Suprapubic skin (tissue), 4 donors: ENCODE data around the gene OPHN1. TPM values are rescaled to one million over a fixed set of nuclear protein-coding genes. Genes with fewer than 3 reads are reported as not detected.
A peak's percentile ranks its signal among the peaks of the same experiment; 100 is the strongest.

Experiments used
- DNase-seq, 2 donors: peaks; one replicate each; pipeline ENCODE4 v3.0.0-alpha.2; 2019; ENCODE audit warnings: low spot score in 2 of 2
- H3K27ac ChIP-seq: fragments of 200-600 bp; sonication (generic); one replicate; pipeline ENCODE4 v1.5.1; 2019
- H3K27me3 ChIP-seq: fragments of 200-600 bp; sonication (generic); one replicate; pipeline ENCODE4 v1.5.1; 2019
- H3K36me3 ChIP-seq: fragments of 200-600 bp; sonication (generic); one replicate; pipeline ENCODE4 v1.5.1; 2019
- H3K4me1 ChIP-seq: fragments of 200-600 bp; sonication (generic); one replicate; pipeline ENCODE4 v1.5.1; 2019
- H3K4me3 ChIP-seq: fragments of 200-600 bp; sonication (generic); one replicate; pipeline ENCODE4 v1.5.1; 2019; ENCODE audit warnings: mild to moderate bottlenecking
- H3K9me3 ChIP-seq: fragments of 200-600 bp; sonication (generic); one replicate; pipeline ENCODE4 v1.5.1; 2019
- EP300 ChIP-seq: sonication (generic); formaldehyde crosslinking; IDR thresholded peaks from one replicate; pipeline ENCODE4 v1.6.1; 2017; ENCODE audit warnings: antibody characterized with exemption
- POLR2A ChIP-seq, 2 donors: fragments of 450-650 bp; IDR thresholded peaks; one replicate each; pipeline ENCODE4 v1.6.1; 2017; ENCODE audit warnings: antibody characterized with exemption in 2 of 2, mild to moderate bottlenecking in 2 of 2, moderate library complexity in 2 of 2
- POLR2AphosphoS5 ChIP-seq, 3 donors: sonication (generic); formaldehyde crosslinking; IDR thresholded peaks; one replicate each; pipeline ENCODE4 v1.6.1; 2017; ENCODE audit warnings: antibody characterized with exemption in 3 of 3
- WGBS: methylation state at CpG from one replicate; pipeline ENCODE4 v1.1.5; 2018; 5-methylcytosine and 5-hydroxymethylcytosine counted together
- total RNA-seq, 4 donors: library from RNA; depleted of rRNA; stranded (reverse); fragments of >200 nt; gene quantifications; one replicate each; pipeline ENCODE4 v1.1.0, GENCODE V29; 2016
- TF ChIP-seq, protein P1 (sequence below), 2 donors: fragments of 200-600 bp in 1 of 2; fragments of 450-650 bp in 1 of 2; sonication (generic) in 1 of 2; IDR thresholded peaks; one replicate each; pipeline ENCODE4 v1.5.1; 2016 to 2019; ENCODE audit warnings: antibody characterized with exemption in 2 of 2, mild to moderate bottlenecking in 1 of 2, moderate library complexity in 1 of 2

OPHN1 gene
- total RNA-seq, 4 donors from 2014 or later: 4.5 to 16.0 (median 8.4) TPM

DNA sequence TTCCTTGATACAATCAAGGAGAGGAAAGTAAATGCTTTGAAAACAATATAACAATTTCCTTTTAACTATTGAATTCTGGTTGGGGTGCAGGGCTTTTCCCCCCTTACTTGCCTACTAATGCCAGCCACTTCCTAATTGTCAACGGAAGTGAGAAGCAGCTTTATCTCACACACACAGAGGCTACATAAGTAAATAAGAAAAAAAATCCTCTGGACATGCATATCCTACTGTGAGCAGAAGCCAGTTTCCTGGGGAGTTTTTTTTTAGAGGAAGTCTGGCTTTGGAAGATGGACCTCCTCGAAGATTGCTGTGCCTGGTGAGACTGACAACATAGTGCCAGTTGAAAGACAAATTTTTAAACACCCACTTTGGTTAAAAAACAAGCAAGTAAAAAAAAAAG, 180.6 kb downstream of the OPHN1 start:
- no peak overlapping the region for H3K4me3 ChIP-seq
- 46% methylated on average over 2 of the region's 2 CpGs for WGBS
- TF ChIP-seq EP300 (no peak), POLR2AphosphoS5 (IDR thresholded peaks at IDR 0.05) (no peak), POLR2A (IDR thresholded peaks at IDR 0.05) (no peak)
- TF ChIP-seq, protein P1, sequence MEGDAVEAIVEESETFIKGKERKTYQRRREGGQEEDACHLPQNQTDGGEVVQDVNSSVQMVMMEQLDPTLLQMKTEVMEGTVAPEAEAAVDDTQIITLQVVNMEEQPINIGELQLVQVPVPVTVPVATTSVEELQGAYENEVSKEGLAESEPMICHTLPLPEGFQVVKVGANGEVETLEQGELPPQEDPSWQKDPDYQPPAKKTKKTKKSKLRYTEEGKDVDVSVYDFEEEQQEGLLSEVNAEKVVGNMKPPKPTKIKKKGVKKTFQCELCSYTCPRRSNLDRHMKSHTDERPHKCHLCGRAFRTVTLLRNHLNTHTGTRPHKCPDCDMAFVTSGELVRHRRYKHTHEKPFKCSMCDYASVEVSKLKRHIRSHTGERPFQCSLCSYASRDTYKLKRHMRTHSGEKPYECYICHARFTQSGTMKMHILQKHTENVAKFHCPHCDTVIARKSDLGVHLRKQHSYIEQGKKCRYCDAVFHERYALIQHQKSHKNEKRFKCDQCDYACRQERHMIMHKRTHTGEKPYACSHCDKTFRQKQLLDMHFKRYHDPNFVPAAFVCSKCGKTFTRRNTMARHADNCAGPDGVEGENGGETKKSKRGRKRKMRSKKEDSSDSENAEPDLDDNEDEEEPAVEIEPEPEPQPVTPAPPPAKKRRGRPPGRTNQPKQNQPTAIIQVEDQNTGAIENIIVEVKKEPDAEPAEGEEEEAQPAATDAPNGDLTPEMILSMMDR (IDR thresholded peaks at IDR 0.05): no peak

DNA sequence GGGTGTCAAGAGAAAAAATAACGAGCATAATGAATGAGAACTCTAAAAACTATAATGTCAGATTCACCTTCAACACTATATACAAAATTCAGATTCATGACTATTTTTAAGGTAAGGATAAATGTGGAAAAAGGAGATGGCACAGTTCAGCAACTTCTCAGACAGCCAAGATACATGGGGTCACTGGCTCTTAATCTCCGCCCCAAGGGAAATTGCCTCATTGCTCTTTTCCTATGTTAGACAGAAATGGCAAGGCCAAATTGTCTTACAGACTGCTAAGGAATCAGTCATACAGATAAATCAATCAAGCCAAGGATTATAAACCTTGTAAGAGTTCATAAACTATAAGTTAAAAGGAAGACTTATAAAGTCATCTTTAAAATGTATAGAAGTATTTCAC, 183.4 kb downstream of the OPHN1 start:
- no peak for TF ChIP-seq EP300
- TF ChIP-seq POLR2A (IDR thresholded peaks at IDR 0.05): no peak
- no peak for TF ChIP-seq POLR2AphosphoS5 (IDR thresholded peaks at IDR 0.05)
- TF ChIP-seq, protein P1 (IDR thresholded peaks at IDR 0.05): no peak
- Histone ChIP-seq H3K9me3 (no peaks in the 10 kb centered on the region), H3K27ac (no peak overlapping the region), H3K27me3 (no peaks in the 10 kb centered on the region), H3K4me1 (peaks cover 6% of the 10 kb centered on the region), H3K36me3 (no peaks in the 10 kb centered on the region), H3K4me3 (no peak overlapping the region)
- 75% methylated on average over 2 of the region's 2 CpGs for WGBS
- DNase-seq: no peak

More for the DNA sequence above, 180.6 kb downstream of the OPHN1 start:
- no peak overlapping the region for H3K27ac ChIP-seq
- no peaks in the 10 kb centered on the region for H3K9me3 ChIP-seq
- peaks cover 6% of the 10 kb centered on the region for H3K4me1 ChIP-seq
- no peak for DNase-seq
- H3K27me3 ChIP-seq: no peaks in the 10 kb centered on the region
- H3K36me3 ChIP-seq: no peaks in the 10 kb centered on the region

DNA sequence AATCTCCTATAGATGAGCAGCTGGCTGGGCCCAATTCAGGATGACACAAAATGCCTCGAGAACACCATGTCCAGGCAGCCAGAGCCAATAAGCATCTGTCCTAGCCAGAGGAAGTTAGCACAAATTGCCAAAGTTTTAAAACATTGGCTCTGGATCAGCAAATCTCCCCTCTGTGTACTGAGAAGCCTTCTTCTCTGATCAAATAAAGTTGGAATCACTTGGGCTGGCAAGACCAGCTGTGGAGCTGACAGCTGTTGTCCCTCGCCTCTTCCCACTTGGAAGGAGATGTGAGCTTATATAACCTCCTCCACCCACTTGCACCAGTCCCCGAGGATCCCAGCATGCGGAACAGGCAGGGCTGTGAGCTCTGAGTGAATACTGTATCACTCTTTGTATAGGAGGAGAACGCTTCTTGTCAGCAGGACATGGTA, 183.9 kb downstream of the OPHN1 start:
- DNase-seq: peak in 1 of 2 donors; percentile 71
- Histone ChIP-seq H3K4me1 (peaks cover 6% of the 10 kb centered on the region), H3K27ac (no peak overlapping the region)

DNA sequence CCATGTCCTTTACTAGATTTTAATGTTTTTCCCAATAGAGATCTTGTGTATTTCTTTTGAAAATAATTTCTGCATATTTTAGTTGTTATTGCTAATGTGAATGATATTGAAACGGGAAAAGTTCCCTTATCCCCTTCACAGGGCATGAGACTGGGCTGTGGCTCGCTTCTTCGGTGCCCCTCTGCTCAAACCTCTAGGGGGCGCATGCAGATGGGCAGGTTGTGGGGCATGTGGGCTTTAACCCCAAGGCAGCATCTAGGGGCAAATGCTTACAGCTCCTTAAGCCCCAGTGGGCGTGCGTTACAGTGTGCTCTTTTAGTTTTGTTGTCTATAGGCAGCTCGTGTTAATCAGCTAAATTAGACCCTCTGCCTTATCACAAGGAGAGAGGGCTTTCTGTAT, 194.7 kb downstream of the OPHN1 start:
- H3K27me3 ChIP-seq: no peaks in the 10 kb centered on the region
- no peak overlapping the region for H3K27ac ChIP-seq
- H3K4me1 ChIP-seq: no peaks in the 10 kb centered on the region
- WGBS: 74% methylated on average over 7 of the region's 7 CpGs
- no peak overlapping the region for H3K4me3 ChIP-seq
- TF ChIP-seq, protein P1 (IDR thresholded peaks at IDR 0.05): no peak
- no peak for TF ChIP-seq EP300
- H3K9me3 ChIP-seq: no peaks in the 10 kb centered on the region
- DNase-seq: no peak
- no peaks in the 10 kb centered on the region for H3K36me3 ChIP-seq

More for the DNA sequence above, 183.9 kb downstream of the OPHN1 start:
- TF ChIP-seq EP300 (no peak), POLR2A (IDR thresholded peaks at IDR 0.05) (no peak), POLR2AphosphoS5 (IDR thresholded peaks at IDR 0.05) (no peak)
- TF ChIP-seq, protein P1 (IDR thresholded peaks at IDR 0.05): no peak
- Histone ChIP-seq H3K27me3 (no peaks in the 10 kb centered on the region), H3K9me3 (no peaks in the 10 kb centered on the region), H3K36me3 (no peaks in the 10 kb centered on the region), H3K4me3 (no peak overlapping the region)
- 41% methylated on average over 5 of the region's 5 CpGs for WGBS

DNA sequence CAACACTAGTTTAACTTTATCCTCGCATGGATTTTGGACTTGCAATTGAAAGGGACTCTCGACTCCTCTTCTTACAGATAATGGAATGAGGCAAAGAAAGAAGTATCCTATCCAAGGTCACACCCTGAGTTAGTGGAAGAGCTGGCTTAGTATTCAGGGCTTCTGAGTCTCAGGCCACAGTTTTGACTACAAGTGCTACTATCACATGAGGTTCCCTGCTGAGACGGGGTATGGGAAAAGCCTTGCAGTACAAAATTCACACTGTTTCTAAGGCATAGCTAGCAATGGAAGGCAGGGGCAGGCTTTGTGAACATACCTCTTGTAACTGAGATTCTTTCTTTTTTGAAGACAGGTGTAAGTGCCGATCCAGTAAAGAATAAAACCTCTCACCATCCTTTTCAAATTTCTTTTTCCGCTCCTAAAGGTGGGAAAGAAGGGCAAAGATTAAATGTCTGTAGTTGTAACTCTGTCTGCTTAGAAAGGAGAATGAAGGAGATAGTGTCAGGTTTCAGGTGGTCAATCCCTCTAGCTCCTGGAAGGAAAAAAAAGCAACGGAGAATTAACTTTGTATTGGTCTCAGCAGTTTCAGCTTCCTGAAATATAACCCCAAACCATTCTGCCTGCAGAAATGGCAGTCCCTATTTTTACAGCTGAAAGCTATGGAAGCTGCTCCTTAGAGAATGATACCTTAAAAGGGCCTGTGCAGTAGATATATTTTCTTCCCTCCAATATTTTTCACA, 199.0 kb downstream of the OPHN1 start:
- H3K27me3 ChIP-seq: no peaks in the 10 kb centered on the region
- no peaks in the 10 kb centered on the region for H3K4me1 ChIP-seq
- no peak for DNase-seq
- no peak overlapping the region for H3K4me3 ChIP-seq
- no peaks in the 10 kb centered on the region for H3K36me3 ChIP-seq
- WGBS: 76% methylated on average over 6 of the region's 6 CpGs
- H3K27ac ChIP-seq: no peak overlapping the region
- TF ChIP-seq EP300: no peak
- TF ChIP-seq POLR2A (IDR thresholded peaks at IDR 0.05): no peak
- TF ChIP-seq POLR2AphosphoS5 (IDR thresholded peaks at IDR 0.05): no peak
- TF ChIP-seq, protein P1 (IDR thresholded peaks at IDR 0.05): no peak
- H3K9me3 ChIP-seq: no peaks in the 10 kb centered on the region
